HepG2 (cell line): Measurements from ENCODE around the gene SAA4. TPM values are rescaled to one million over a fixed set of nuclear protein-coding genes. Genes with fewer than 3 reads are reported as not detected.

Experiments
- ATAC-seq: fragments of 200-7000 bp; cut with Tn5 transposase; 3 replicates; pipeline ENCODE4 v1.9.1; 2020; ENCODE audit warnings: mild to moderate bottlenecking, moderate library complexity
- BruUV-seq: library from RNA; stranded (reverse); fragments of 400-500 nt; replicated peaks from 2 replicates; lab custom pipeline; 2021; lab: Mats Ljungman, UMichigan
- CTCF ChIA-PET: fragments of 300-600 bp; formaldehyde crosslinking; extraction: SDS; loops from one replicate; lab custom pipeline; 2021; ENCODE audit warnings: low total read pairs, inconsistent platforms, low intra/inter-chr PET ratio; lab: Yijun Ruan, JAX
- POLR2A ChIA-PET: fragments of 350-600 bp; sonication (Branson Sonifier 250); formaldehyde crosslinking; loops from one replicate; lab custom pipeline; 2020; ENCODE audit warnings: antibody characterized with exemption, inconsistent platforms; lab: Yijun Ruan, JAX
- DNase-seq: peaks from one replicate; pipeline ENCODE4 v3.0.0-alpha.2; 2015; ENCODE audit warnings: low spot score
- FAIRE-seq: peaks from 3 replicates; lab custom pipeline; 2011; peaks lifted over from hg19 to GRCh38; lab: Jason Lieb, UNC
- H2AFZ ChIP-seq: one replicate; pipeline ENCODE4 v1.6.1; 2011; ENCODE audit warnings: low read length, inconsistent platforms
- H3K27ac ChIP-seq: fragments of 300-600 bp; 3 replicates; pipeline ENCODE4 v1.8.0; 2011; ENCODE audit warnings: mixed run types, mild to moderate bottlenecking, mixed read lengths, low read length, inconsistent platforms; ENCODE audit not compliant: insufficient read depth; ENCODE audit errors: extremely low read length
- H3K27me3 ChIP-seq, 2 experiments: fragments of 200-600 bp in 1 of 2; 2 replicates in 1 of 2; 3 replicates in 1 of 2; pipeline versions ENCODE4 v1.6.0 to v1.8.0; 2011; ENCODE audit warnings: low read length in 2 of 2, mild to moderate bottlenecking in 2 of 2, moderate library complexity in 2 of 2, inconsistent platforms in 1 of 2; ENCODE audit not compliant: insufficient read depth in 2 of 2, control insufficient read depth in 1 of 2
- H3K36me3 ChIP-seq, 2 experiments: fragments of 200-600 bp in 1 of 2; replicated peaks in 1 of 2; 2 replicates in 1 of 2; 3 replicates in 1 of 2; pipeline versions ENCODE4 v1.5.1 to v1.8.0; 2011; ENCODE audit warnings: low read length in 2 of 2, inconsistent platforms in 1 of 2; ENCODE audit not compliant: insufficient read depth in 2 of 2, control insufficient read depth in 1 of 2
- H3K4me1 ChIP-seq: 2 replicates; pipeline ENCODE4 v1.5.1; 2012; ENCODE audit warnings: low read length, inconsistent platforms; ENCODE audit not compliant: insufficient read depth
- H3K4me2 ChIP-seq: 2 replicates; pipeline ENCODE4 v1.6.0; 2011; ENCODE audit warnings: low read depth, low read length, inconsistent platforms
- H3K4me3 ChIP-seq, 3 experiments: fragments of 200-600 bp in 1 of 3; sonication (generic), shearing (Covaris generic) in 1 of 3; replicated peaks in 1 of 3; 2 replicates each; pipeline ENCODE4 v1.5.1; 2011 to 2016; ENCODE audit warnings: low read length in 3 of 3, inconsistent platforms in 2 of 3, low read depth in 2 of 3, mild to moderate bottlenecking in 2 of 3, control low read depth in 1 of 3, mixed read lengths in 1 of 3; ENCODE audit not compliant: insufficient read depth in 1 of 3
- H3K79me2 ChIP-seq: one replicate; pipeline ENCODE4 v1.6.1; 2011; ENCODE audit warnings: low read length, inconsistent platforms; ENCODE audit not compliant: insufficient read depth
- H3K9ac ChIP-seq: 2 replicates; pipeline ENCODE4 v1.6.0; 2011; ENCODE audit warnings: mild to moderate bottlenecking, low read depth, low read length, inconsistent platforms; ENCODE audit not compliant: insufficient read depth
- H3K9me3 ChIP-seq: 2 replicates; pipeline ENCODE4 v1.5.1; 2012; ENCODE audit warnings: mild to moderate bottlenecking, low read length
- H4K20me1 ChIP-seq: 2 replicates; pipeline ENCODE4 v1.6.0; 2011; ENCODE audit warnings: inconsistent platforms, mild to moderate bottlenecking, low read length, moderate library complexity; ENCODE audit not compliant: insufficient read depth
- AHDC1 ChIP-seq: sonication (generic); formaldehyde crosslinking; IDR thresholded peaks from 2 replicates; pipeline ENCODE4 v1.5.1; 2020; ENCODE audit warnings: mild to moderate bottlenecking, missing genetic modification reagents, borderline replicate concordance
- ATF6 ChIP-seq: sonication (generic); formaldehyde crosslinking; conservative IDR thresholded peaks from 2 replicates; pipeline ENCODE4 v1.4.0; 2020; ENCODE audit warnings: missing genetic modification reagents
- CBX5 ChIP-seq: sonication (generic); formaldehyde crosslinking; IDR thresholded peaks from 2 replicates; pipeline ENCODE4 v1.4.0; 2020; ENCODE audit warnings: missing genetic modification reagents, borderline replicate concordance
- ERF ChIP-seq: IDR thresholded peaks from 2 replicates; pipeline ENCODE4 v1.6.1; 2018; ENCODE audit warnings: missing biosample characterization, missing genetic modification reagents
- FOSL2 ChIP-seq: sonication (generic); formaldehyde crosslinking; IDR thresholded peaks from 2 replicates; pipeline ENCODE4 v1.4.0; 2020; ENCODE audit warnings: missing genetic modification reagents
- GFI1 ChIP-seq: sonication (generic); formaldehyde crosslinking; IDR thresholded peaks from 2 replicates; pipeline ENCODE4 v1.5.0; 2020; ENCODE audit warnings: missing genetic modification reagents, mild to moderate bottlenecking, borderline replicate concordance
- GZF1 ChIP-seq: sonication (generic); formaldehyde crosslinking; IDR thresholded peaks from 2 replicates; pipeline ENCODE4 v1.5.1; 2020; ENCODE audit warnings: mild to moderate bottlenecking, missing genetic modification reagents
- IKZF4 ChIP-seq: sonication (generic); formaldehyde crosslinking; IDR thresholded peaks from 2 replicates; pipeline ENCODE4 v1.5.1; 2020; ENCODE audit warnings: borderline replicate concordance, mild to moderate bottlenecking, low read depth, missing genetic modification reagents; ENCODE audit errors: not compliant biosample characterization
- MED13 ChIP-seq: sonication (generic); formaldehyde crosslinking; IDR thresholded peaks from 2 replicates; pipeline ENCODE4 v1.5.0; 2020; ENCODE audit warnings: missing genetic modification reagents
- NFE2 ChIP-seq: sonication (generic); formaldehyde crosslinking; IDR thresholded peaks from 2 replicates; pipeline ENCODE4 v1.4.0; 2020; ENCODE audit warnings: missing genetic modification reagents
- RAD21 ChIP-seq: fragments of 450-650 bp; formaldehyde crosslinking; IDR thresholded peaks from 2 replicates; pipeline ENCODE4 v1.5.0; 2020; ENCODE audit warnings: mild to moderate bottlenecking
- RXRB ChIP-seq: IDR thresholded peaks from 2 replicates; pipeline ENCODE4 v1.6.1; 2016; ENCODE audit warnings: borderline replicate concordance, missing genetic modification reagents, missing compliant biosample characterization
- STAG1 ChIP-seq: sonication (generic); formaldehyde crosslinking; IDR thresholded peaks from 2 replicates; pipeline ENCODE4 v1.4.0; 2020; ENCODE audit warnings: missing genetic modification reagents
- STAT5B ChIP-seq: sonication (generic); formaldehyde crosslinking; IDR thresholded peaks from 2 replicates; pipeline ENCODE4 v1.4.0; 2020; ENCODE audit warnings: missing genetic modification reagents
- THAP11 ChIP-seq: IDR thresholded peaks from 2 replicates; pipeline ENCODE4 v1.6.1; 2016; ENCODE audit warnings: missing biosample characterization, missing genetic modification reagents
- ZBTB21 ChIP-seq: sonication (generic); formaldehyde crosslinking; IDR thresholded peaks from 2 replicates; pipeline ENCODE4 v1.4.0; 2020; ENCODE audit warnings: missing genetic modification reagents
- ZNF136 ChIP-seq: sonication (generic); formaldehyde crosslinking; IDR thresholded peaks from 2 replicates; pipeline ENCODE4 v1.8.1; 2022; ENCODE audit warnings: low read depth, mild to moderate bottlenecking, moderate library complexity, missing genetic modification reagents
- ZSCAN30 ChIP-seq: sonication (generic); formaldehyde crosslinking; IDR thresholded peaks from 2 replicates; pipeline ENCODE4 v1.5.0; 2020; ENCODE audit warnings: mild to moderate bottlenecking, missing genetic modification reagents
- WGBS: methylation state at CpG from one replicate; pipeline ENCODE4 v1.1.6; 2017; ENCODE audit warnings: low lambda C conversion rate; 5-methylcytosine and 5-hydroxymethylcytosine counted together
- in situ Hi-C: cut with HindIII; loops from 2 replicates; pipeline ENCODE4 v1.10.0; 2017; ENCODE audit warnings: low pct_unique_long_range_greater_than_20kb; ENCODE audit not compliant: extremely low pct_ligation_motif_present
- intact Hi-C: fragments of 100-400 bp; cut with micrococcal nuclease; formaldehyde crosslinking; loops from one replicate; pipeline ENCODE4 v1.10.0; 2022; ENCODE audit not compliant: unreplicated experiment
- polyA plus RNA-seq, 8 experiments: library from polyadenylated mRNA; depleted of rRNA in 3 of 8; stranded (reverse) in 7 of 8; unstranded in 1 of 8; fragments of >200 nt; fragmentation: Illumina TruSeq in 4 of 8; extraction: Trizol in 4 of 8; gene quantifications; 2 replicates each; pipeline versions ENCODE4 v1.2.1 to v1.2.3, GENCODE V29; 2011 to 2016; ENCODE audit warnings: low read depth in 4 of 8, missing spikeins in 1 of 8, mixed read lengths in 1 of 8; ENCODE audit not compliant: insufficient read depth in 1 of 8
- total RNA-seq, 5 experiments: library from RNA; depleted of rRNA; stranded (reverse); fragments of >200 nt; fragmentation: Illumina TruSeq; extraction: Trizol; gene quantifications; 2 replicates each; pipeline ENCODE4 v1.2.3, GENCODE V29; 2016; ENCODE audit warnings: low read depth in 1 of 5

The SAA4 gene
- total and polyA plus RNA-seq, 2 of the 13 experiments (the other 11 are each of a cell fraction or from before 2014, with no cell fraction given) = 53.4 to 253 TPM

- peak; percentile 21 for TF ChIP-seq IKZF4
- TF ChIP-seq RXRB = peak; percentile 36; the same call in 1 of the 2 replicates
- TF ChIP-seq RAD21 (CRISPR knock-in tag) = peak; percentile 66
- no peak for TF ChIP-seq ZSCAN30
- no peak for TF ChIP-seq ZNF136 (CRISPR knock-in tag)
- TF ChIP-seq CBX5 = 0 out of 2 replicates have a peak, but pooled peaks have one; percentile 24
- TF ChIP-seq ERF = 0 out of 2 replicates have a peak, but pooled peaks have one; percentile 37
- TF ChIP-seq STAG1 (CRISPR knock-in tag) = peak; percentile 85
- peak; percentile 6; the same call in 1 of the 2 replicates for TF ChIP-seq FOSL2 (CRISPR knock-in tag)
- TF ChIP-seq ATF6 (CRISPR knock-in tag) = no peak
These were observed 7.3 kb upstream of the SAA4 start (continued) for GRCh38 chr11:18243783-18244362.

- Histone ChIP-seq H3K9me3 (no peaks in the 10 kb centered on the region), H2AFZ (peak overlapping the region; percentile 80), H3K4me2 (peak overlapping the region; percentile 10; the same call in 1 of the 2 replicates), H3K4me1 (peaks cover 65% of the 10 kb centered on the region), H4K20me1 (no peaks in the 10 kb centered on the region), H3K9ac (no peak overlapping the region), H3K79me2 (peaks cover 10% of the 10 kb centered on the region), H3K27me3 (no peaks in the 10 kb centered on the region), H3K36me3 (no peaks in the 10 kb centered on the region), H3K27ac (peak overlapping the region; percentile 27), H3K4me3 (no peak overlapping the region)
- DNase-seq = peak; percentile 19
- FAIRE-seq = no peak
- intact Hi-C loops = loop anchor here (5.0 to 10.0 kb wide), 2 partner anchors 62 to 85 kb away; partner anchors contain the start of genes GTF2H1 and HPS5
- ChIA-PET POLR2A (interaction anchor here (0.8 to 1.1 kb wide), 5 partner anchors 9 to 156 kb away, joined by 3 to 7 read pairs (median 3); partner anchors contain the start of gene HPS5), CTCF (no interaction called here)
- WGBS = 54% methylated on average over 1 of the region's 1 CpG
- in situ Hi-C loops = no loop called here
- BruUV-seq = no TSS peak
- ATAC-seq = peak; percentile 48
- TF ChIP-seq GFI1 = 0 out of 2 replicates have a peak, but pooled peaks have one; percentile 31
- no peak for TF ChIP-seq NFE2 (CRISPR knock-in tag)
- TF ChIP-seq ERF = no peak
- no peak for TF ChIP-seq GZF1 (CRISPR knock-in tag)
- TF ChIP-seq AHDC1 (CRISPR knock-in tag) = peak; percentile 86
- no peak for TF ChIP-seq ZBTB21 (CRISPR knock-in tag)
- no peak for TF ChIP-seq THAP11
- TF ChIP-seq MED13 (CRISPR knock-in tag) = no peak
- no peak for TF ChIP-seq STAT5B (CRISPR knock-in tag)
These were observed 3.1 kb upstream of the SAA4 start for GRCh38 chr11:18239655-18240054.
